Sigmoid colon (tissue), 4 donors: ENCODE results near the gene SMIM36.

ENCODE experiments used
- CTCF ChIP-seq, 4 experiments: fragments of 450-650 bp in 3 of 4; fragments of 200-600 bp in 1 of 4; IDR thresholded peaks; one replicate each; pipeline ENCODE4 v1.5.1; 2016 to 2019; ENCODE audit warnings: antibody characterized with exemption in 4 of 4, mild to moderate bottlenecking in 3 of 4, moderate library complexity in 2 of 4
- POLR2A ChIP-seq, 2 donors: fragments of 450-650 bp; IDR thresholded peaks; one replicate each; pipeline ENCODE4 v1.6.1; 2016; ENCODE audit warnings: antibody characterized with exemption in 2 of 2, mild to moderate bottlenecking in 2 of 2, moderate library complexity in 2 of 2
- POLR2AphosphoS5 ChIP-seq, 4 donors: sonication (generic); formaldehyde crosslinking; IDR thresholded peaks; one replicate each; pipeline ENCODE4 v1.6.1; 2017; ENCODE audit warnings: antibody characterized with exemption in 4 of 4

GRCh38 chr17:55454906-55455474 lies 56.3 kb downstream of the SMIM36 start:
- TF ChIP-seq POLR2AphosphoS5 (IDR thresholded peaks at IDR 0.05) (peak; percentile 40 to 59 (median 55)), CTCF (IDR thresholded peaks at IDR 0.05) (no peak), POLR2A (IDR thresholded peaks at IDR 0.05) (no peak)
